GM12873 (cell line): ENCODE measurements around the gene XKRX.

ENCODE experiments used
- TF ChIP-seq, protein P1 (sequence below): IDR thresholded peaks from 2 replicates; pipeline ENCODE4 v1.5.1; 2012; ENCODE audit warnings: low read depth, mild to moderate bottlenecking, moderate library complexity, low read length, control low read depth; ENCODE audit not compliant: insufficient read depth; ENCODE audit errors: missing control alignments

Gene XKRX

DNA sequence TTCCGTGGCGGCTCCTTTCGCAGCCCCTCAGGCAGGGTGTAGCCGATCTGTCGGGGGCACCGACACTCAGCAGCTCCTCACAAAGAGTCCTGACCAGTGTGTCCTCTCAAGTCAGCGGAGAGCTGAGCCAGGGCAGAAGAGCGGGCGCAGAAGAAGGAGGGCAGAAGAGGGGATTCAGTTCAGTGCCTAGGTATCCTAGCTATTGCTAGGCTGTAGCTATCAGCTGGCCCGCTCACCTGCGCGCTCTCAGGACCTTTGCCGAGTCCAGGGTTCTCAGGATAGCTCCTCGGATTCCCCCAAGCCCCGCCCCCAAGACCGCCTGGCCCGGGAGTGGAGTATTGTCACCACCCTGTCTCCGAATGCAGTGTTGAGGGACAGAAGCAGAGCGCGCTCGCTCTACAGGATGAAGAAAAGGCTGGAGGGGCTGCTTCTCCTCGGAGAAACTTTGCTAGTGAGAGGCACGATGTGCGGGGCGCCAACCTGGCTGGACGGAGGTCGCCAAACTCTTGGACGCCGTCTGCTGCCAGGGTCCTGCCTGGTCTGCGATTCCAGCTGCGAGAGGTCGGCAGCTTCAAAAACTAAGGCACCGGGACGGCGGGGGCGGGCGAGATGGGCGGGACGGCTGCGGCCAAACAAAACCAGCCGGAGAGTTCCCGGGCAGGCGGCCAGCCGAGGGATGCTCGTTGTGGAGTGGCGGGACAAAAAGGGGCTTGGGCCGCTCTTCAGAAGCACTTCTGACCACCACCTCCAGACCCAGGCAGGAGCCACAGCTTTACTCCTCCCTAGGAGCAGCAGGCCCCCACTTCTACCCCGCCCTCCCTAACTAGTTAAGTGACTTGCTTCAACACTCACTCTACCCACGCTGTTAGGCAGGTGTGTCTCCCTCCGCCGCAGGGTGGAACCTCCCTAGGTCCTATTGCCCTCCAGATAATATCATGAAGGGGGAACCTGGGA, at the start of gene XKRX:
Gene XKRX, minus strand, starts transcription at position 258 of the 954 bp plus-strand sequence. CDS start 613 bp downstream, outside the sequence.
- TF ChIP-seq, protein P1, sequence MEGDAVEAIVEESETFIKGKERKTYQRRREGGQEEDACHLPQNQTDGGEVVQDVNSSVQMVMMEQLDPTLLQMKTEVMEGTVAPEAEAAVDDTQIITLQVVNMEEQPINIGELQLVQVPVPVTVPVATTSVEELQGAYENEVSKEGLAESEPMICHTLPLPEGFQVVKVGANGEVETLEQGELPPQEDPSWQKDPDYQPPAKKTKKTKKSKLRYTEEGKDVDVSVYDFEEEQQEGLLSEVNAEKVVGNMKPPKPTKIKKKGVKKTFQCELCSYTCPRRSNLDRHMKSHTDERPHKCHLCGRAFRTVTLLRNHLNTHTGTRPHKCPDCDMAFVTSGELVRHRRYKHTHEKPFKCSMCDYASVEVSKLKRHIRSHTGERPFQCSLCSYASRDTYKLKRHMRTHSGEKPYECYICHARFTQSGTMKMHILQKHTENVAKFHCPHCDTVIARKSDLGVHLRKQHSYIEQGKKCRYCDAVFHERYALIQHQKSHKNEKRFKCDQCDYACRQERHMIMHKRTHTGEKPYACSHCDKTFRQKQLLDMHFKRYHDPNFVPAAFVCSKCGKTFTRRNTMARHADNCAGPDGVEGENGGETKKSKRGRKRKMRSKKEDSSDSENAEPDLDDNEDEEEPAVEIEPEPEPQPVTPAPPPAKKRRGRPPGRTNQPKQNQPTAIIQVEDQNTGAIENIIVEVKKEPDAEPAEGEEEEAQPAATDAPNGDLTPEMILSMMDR: no peak

DNA sequence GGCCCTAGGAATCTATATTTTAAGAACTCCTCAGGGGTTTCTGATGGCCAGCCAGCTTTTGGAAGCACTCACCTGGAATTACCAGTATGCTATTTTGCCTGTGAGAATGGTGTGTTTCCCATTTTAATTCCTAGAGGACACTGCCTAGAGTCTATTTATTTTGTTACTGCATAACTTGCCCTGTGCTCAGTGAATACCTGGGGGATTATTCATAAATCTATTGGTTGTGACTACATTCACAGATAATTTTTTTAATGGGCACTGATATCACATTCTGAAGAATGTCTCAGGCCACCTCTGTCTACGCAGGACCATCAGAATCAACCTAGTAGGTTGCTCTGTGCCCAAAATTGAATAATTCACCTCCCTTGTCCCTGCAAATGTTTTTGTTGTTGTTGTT, 47.5 kb upstream of the XKRX start:
- TF ChIP-seq, protein P1: no peak

DNA sequence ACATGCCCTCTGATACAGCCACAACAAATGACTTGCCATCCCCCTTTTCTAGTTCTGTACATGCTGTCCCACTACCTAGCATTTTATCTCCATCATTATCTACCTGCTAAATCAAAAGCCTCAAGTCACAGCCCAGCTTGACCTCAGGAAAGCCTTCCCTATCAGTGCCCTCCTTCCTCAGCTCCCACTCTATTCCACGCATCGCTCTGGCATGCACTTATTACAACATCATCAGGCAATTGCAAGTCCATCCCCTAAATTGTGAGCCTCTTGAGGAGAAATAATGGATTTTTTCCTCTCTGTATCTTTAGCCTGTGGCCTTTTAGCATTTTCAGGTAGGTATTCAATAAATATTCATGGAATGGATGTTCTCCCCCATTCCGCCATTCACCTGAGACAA, 46.5 kb upstream of the XKRX start:
- TF ChIP-seq, protein P1: no peak

DNA sequence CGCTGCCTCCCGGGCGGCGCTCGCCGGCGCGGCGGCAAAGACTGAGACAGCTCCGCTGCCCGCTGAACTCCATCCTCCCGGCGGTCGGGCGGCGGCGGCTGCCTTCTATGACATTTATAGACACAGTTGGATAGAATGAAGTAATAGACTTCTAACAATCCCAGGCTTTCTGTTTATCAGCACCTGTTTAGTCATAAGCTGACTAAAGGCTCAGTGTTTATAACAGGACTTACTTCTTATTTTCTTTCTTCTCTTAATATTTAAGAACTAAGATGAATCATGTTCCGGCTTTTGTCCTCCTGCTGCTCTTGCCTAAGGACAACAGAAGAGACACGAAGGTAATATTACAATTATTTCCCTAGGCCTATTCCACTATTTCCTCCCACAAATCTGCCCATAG, 44.7 kb upstream of the XKRX start:
- TF ChIP-seq, protein P1: no peak

DNA sequence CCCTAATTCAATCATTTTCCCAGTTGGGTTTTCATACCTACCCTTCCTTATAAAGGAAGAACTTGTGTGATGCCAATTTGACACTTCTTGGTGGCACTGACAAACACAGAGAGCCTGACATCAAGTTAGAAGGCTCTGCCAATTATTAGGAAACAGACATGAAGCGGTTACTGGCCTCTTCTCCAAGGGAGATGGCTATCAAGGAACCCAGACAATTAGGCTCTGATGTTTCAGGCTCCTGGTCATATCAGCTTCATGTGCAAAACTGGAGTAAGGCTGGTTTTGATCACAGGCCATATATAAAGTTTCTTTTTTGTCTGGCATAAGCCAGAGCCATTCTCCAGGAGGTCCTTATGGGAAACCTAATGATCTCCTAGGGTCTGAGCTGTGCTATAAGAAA, 41.2 kb upstream of the XKRX start:
- TF ChIP-seq, protein P1: no peak

DNA sequence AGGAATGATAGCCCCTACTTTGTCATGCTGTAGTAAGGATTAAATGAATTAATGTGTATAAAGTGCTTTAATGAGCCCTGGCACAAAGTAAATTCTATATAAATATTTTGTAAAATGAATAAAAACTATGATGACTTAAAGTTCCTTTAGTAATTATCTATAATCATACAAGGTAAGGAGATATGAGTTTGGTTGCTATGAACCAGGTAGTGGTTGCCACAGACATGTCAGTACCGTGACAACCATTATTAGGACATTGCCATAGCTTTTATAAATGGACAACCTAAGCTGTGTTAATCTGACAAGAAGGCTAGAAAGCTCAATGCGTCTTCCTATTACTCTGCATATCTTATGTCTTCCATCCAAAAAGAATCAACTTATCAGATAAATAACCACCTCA, 40.7 kb upstream of the XKRX start, which contains the start of gene ARL13A:
Gene ARL13A, plus strand, starts transcription at position 301 of the 400 bp plus-strand sequence. CDS start 3,982 bp downstream, outside the sequence.
- TF ChIP-seq, protein P1: no peak

DNA sequence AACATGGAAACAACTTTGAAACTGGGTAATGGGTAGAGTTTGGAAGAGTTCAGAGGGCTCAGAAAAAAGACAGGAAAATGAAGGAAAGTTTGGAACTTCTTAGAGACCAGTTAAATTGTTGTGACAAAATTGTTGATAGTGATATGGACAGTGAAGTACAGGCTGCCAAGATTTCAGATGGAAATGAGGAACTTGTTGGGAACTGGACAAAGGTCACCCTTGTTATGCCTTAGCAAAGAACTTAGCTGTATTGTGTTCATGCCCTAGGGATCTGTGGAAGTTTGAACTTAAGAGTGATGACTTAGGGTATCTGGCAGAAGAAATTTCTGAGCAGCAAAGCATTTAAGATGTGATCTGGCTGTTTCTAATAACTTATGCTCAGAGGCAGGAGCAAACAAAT, 35.6 kb upstream of the XKRX start:
- TF ChIP-seq, protein P1: no peak
